Duodenal mucosa (tissue), 2 donors: ENCODE results near the gene C6orf89.
"Not testable (repeated sequence)": the region's sequence is repeated elsewhere in the genome, so short reads cannot be mapped to it uniquely, and the experiment has no call there.

Source experiments
- H3K27ac ChIP-seq: one replicate; pipeline ENCODE4 v1.7.0; 2013; ENCODE audit warnings: low read depth, low read length
- H3K27me3 ChIP-seq, 2 donors: one replicate each; pipeline ENCODE4 v1.7.0; 2013; ENCODE audit warnings: low read length in 2 of 2, control low read depth in 1 of 2; ENCODE audit not compliant: insufficient read depth in 2 of 2, control insufficient read depth in 1 of 2
- H3K36me3 ChIP-seq, 2 donors: one replicate each; pipeline ENCODE4 v1.7.0; 2013; ENCODE audit warnings: low read length in 2 of 2, control low read depth in 1 of 2; ENCODE audit not compliant: insufficient read depth in 2 of 2, control insufficient read depth in 1 of 2
- H3K4me1 ChIP-seq, 2 donors: one replicate each; pipeline ENCODE4 v1.7.0; 2013; ENCODE audit warnings: low read length in 2 of 2, control low read depth in 1 of 2; ENCODE audit not compliant: insufficient read depth in 2 of 2, control insufficient read depth in 1 of 2
- H3K4me3 ChIP-seq, 2 donors: one replicate each; pipeline ENCODE4 v1.7.0; 2013; ENCODE audit warnings: low read length in 2 of 2, low read depth in 1 of 2
- H3K9ac ChIP-seq, 2 donors: one replicate each; pipeline ENCODE4 v1.7.0; 2013; ENCODE audit warnings: low read length in 2 of 2, low read depth in 1 of 2
- H3K9me3 ChIP-seq, 2 donors: one replicate each; pipeline ENCODE4 v1.7.0; 2013; ENCODE audit warnings: low read length in 2 of 2, control low read depth in 1 of 2; ENCODE audit not compliant: control insufficient read depth in 1 of 2

The C6orf89 gene

GRCh38 chr6:36944650-36945049, 58.9 kb downstream of the C6orf89 start:
- Histone ChIP-seq H3K9ac (no peak overlapping the region), H3K27me3 (no peaks in the 10 kb centered on the region), H3K4me1 (no peaks in the 10 kb centered on the region), H3K36me3 (no peaks in the 10 kb centered on the region), H3K9me3 (no peaks in the 10 kb centered on the region), H3K27ac (no peak overlapping the region), H3K4me3 (no peak overlapping the region)

DNA sequence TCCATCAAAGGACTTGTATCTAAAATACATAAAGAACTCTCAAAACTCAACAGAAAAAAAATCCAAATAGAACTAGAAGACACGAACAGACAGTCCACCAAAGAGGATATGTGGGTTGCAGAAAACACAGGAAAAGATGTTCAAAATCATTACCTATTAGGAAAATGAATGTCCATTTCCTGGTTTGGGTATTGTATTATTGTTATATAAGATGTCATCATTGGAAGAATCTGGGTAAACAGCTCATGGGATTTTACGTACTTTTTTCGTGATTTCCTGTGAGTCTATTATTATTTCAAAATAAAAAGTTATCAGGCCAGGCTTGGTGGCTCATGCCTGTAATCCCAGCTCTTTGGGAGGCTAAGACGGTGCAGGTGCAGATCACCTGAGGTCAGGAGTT, 59.5 kb downstream of the C6orf89 start:
- Histone ChIP-seq H3K36me3 (no peaks in the 10 kb centered on the region), H3K9ac (no peak overlapping the region), H3K27me3 (no peaks in the 10 kb centered on the region), H3K4me3 (no peak overlapping the region), H3K4me1 (no peaks in the 10 kb centered on the region), H3K27ac (no peak overlapping the region), H3K9me3 (no peaks in the 10 kb centered on the region)

DNA sequence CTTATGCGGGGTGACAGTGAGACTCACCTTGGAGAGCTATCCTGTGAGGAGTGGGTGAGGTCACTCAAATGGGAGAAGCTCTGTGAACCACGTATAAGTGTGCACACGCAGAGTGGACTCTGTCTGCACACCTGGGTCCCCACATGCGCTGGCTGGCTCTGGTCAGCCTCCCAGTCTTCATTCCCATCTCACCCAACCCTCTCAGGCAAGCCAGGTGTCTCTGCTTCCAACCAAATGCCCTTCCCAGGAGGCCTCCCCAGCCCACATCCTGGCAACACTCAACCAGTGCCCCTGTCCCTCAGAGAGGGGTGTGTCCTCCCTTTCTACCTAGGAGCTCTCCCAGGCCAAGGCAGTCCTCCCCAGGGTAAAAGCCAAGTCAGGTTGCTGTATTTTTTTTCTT, 60.8 kb downstream of the C6orf89 start:
- Histone ChIP-seq H3K4me3 (no peak overlapping the region), H3K36me3 (no peaks in the 10 kb centered on the region), H3K27ac (no peak overlapping the region), H3K9me3 (no peaks in the 10 kb centered on the region), H3K27me3 (no peaks in the 10 kb centered on the region), H3K4me1 (no peaks in the 10 kb centered on the region), H3K9ac (no peak overlapping the region)

DNA sequence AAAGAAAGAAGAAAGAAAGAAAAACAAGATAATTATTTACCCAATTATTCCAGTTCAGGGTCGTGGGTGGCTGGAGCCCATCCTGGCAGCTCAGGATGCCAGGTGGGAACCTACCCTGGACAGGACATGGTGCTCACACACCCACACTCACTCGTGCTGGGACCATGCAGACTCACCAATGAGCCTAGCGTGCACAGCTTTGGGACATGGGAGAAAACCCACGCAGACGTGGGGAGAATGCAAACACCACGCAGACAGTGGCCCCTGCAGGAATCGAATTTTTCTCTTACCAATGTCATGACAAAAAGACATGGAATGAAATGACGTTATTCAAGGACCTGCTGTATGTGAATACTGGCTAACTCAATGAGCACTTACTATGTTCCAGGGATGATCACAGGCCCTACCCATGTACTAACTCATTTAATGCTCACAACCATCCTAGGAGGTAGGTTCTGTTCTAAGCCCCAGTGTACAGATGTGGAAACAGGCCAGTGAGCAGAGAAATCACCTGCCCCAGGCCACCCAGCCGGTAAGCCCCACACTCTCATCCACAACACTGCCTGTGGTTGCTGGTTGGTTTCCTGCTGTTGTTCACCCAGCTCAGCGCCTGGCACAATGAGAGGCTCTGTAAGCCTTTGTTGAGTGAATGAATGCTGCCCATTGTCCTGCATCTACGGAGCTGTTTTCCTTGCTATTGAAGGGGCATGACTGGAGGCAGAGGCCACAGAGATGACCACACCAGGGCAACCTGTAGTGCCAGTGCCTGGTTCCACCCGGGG, 62.0 kb downstream of the C6orf89 start:
- no peaks in the 10 kb centered on the region for H3K9me3 ChIP-seq
- no peak overlapping the region for H3K9ac ChIP-seq
- no peaks in the 10 kb centered on the region for H3K4me1 ChIP-seq
- H3K4me3 ChIP-seq, result no peak overlapping the region
- H3K36me3 ChIP-seq, result no peaks in the 10 kb centered on the region
- H3K27me3 ChIP-seq, result no peaks in the 10 kb centered on the region
- H3K27ac ChIP-seq, result no peak overlapping the region

GRCh38 chr6:36949076-36949475, 63.3 kb downstream of the C6orf89 start:
- H3K4me1 ChIP-seq, H3K36me3 ChIP-seq, H3K4me3 ChIP-seq, H3K27ac ChIP-seq, H3K9ac ChIP-seq, H3K9me3 ChIP-seq, H3K27me3 ChIP-seq: not testable (repeated sequence)

DNA sequence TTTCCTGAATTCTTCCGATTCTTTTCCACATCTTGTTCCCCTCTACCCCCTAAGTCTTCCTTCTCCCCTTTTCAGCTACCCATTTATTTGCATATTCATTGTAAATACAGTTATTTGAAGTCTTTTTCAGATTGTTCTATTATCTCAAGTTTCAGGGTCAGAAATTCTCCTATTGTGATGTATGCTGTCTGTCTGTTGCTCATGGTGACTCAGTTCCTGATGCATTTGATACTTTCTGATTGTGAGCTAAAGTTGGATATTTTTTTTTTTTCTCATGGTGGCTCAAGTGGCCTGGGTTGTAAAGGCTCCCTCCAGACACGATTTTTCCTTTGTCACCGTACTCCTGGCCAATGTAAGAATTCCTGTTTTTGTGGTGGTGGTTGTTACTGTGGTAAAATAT, 63.9 kb downstream of the C6orf89 start:
- no peaks in the 10 kb centered on the region for H3K36me3 ChIP-seq
- no peak overlapping the region for H3K4me3 ChIP-seq

GRCh38 chr6:36953931-36954261, 68.1 kb downstream of the C6orf89 start:
- H3K4me3 ChIP-seq, result no peak overlapping the region

More for the DNA sequence above, 63.9 kb downstream of the C6orf89 start:
- H3K4me1 ChIP-seq, result no peaks in the 10 kb centered on the region
- no peak overlapping the region for H3K27ac ChIP-seq
- H3K27me3 ChIP-seq, result no peaks in the 10 kb centered on the region
- no peaks in the 10 kb centered on the region for H3K9me3 ChIP-seq
- H3K9ac ChIP-seq, result no peak overlapping the region

DNA sequence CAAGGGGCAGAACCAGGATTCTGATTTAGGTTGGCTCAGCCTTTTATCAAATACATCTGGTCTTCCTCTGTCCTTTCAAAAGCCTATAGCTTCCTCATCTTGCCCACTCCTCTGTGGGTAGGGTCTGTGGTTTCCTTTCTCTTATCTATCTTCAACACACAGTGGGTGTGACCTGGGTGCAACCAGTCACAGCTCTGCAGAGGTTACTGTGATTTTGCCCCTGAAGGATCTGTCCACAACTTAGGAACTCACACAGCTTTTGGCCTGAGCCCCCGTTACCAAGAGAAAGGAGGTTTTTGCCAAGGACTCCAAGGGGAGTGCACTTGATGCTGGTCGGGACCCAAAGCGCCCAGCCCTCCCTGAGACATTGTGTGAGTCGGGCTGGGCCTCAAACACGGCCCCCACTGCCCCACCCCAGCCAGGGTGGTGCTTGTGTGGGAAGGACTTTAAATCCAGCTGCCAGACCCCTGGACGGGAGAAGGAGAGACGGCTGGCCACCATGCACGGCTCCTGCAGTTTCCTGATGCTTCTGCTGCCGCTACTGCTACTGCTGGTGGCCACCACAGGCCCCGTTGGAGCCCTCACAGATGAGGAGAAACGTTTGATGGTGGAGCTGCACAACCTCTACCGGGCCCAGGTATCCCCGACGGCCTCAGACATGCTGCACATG, 68.6 kb downstream of the C6orf89 start, which contains the start of gene PI16:
Gene PI16 (plus strand): TSS at position 477 of the 670 bp plus-strand sequence. CDS start 23 bp downstream, at position 500.
- Histone ChIP-seq H3K36me3 (no peaks in the 10 kb centered on the region), H3K4me3 (no peak within 1 kb of the TSS), H3K9ac (no peak within 1 kb of the TSS), H3K27me3 (no peaks in the 10 kb centered on the region), H3K4me1 (peaks cover 0 to 5% of the 10 kb centered on the region in 2 donors), H3K27ac (no peak within 1 kb of the TSS), H3K9me3 (no peaks in the 10 kb centered on the region)

More at GRCh38 chr6:36953931-36954261, 68.1 kb downstream of the C6orf89 start:
- peaks cover 0 to 5% of the 10 kb centered on the region in 2 donors for H3K4me1 ChIP-seq
- H3K9me3 ChIP-seq, result no peaks in the 10 kb centered on the region
- no peaks in the 10 kb centered on the region for H3K36me3 ChIP-seq
- no peak overlapping the region for H3K9ac ChIP-seq
- H3K27me3 ChIP-seq, result no peaks in the 10 kb centered on the region
- no peak overlapping the region for H3K27ac ChIP-seq

DNA sequence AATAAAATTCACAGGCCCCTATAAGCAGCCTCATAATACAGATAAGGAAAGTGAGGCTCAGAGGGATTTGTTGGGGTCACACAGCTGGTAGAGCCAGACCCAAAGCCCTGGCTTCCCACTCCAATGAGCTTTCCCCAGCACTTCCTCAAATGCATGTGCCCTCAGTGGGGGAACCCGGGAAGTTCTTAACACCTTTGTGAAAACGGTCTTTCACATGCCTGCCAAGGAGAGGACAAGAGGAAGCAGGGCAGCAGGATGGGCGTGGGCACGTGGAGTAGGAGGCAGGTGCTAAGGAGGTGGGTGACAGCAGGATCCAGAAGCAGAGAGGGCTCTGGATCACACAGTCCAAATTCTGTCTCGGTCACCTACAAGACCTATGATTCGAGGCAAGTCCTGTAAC, 69.4 kb downstream of the C6orf89 start:
- no peak overlapping the region for H3K9ac ChIP-seq
- H3K36me3 ChIP-seq, result no peaks in the 10 kb centered on the region
- peaks cover 4 to 9% of the 10 kb centered on the region in 2 donors for H3K4me1 ChIP-seq
- H3K27me3 ChIP-seq, result no peaks in the 10 kb centered on the region
- no peak overlapping the region for H3K27ac ChIP-seq
- H3K4me3 ChIP-seq, result no peak overlapping the region
- no peaks in the 10 kb centered on the region for H3K9me3 ChIP-seq

GRCh38 chr6:36955671-36956445, 70.1 kb downstream of the C6orf89 start:
- no peaks in the 10 kb centered on the region for H3K9me3 ChIP-seq
- no peak overlapping the region for H3K27ac ChIP-seq
- H3K4me3 ChIP-seq, result no peak overlapping the region
- H3K27me3 ChIP-seq, result no peaks in the 10 kb centered on the region
- H3K4me1 ChIP-seq, result peaks cover 9 to 15% of the 10 kb centered on the region in 2 donors
- H3K36me3 ChIP-seq, result no peaks in the 10 kb centered on the region
- H3K9ac ChIP-seq, result no peak overlapping the region
